Body of pancreas (tissue), 4 donors: Measurements from ENCODE around the gene UNC13C.

ENCODE experiments used
- POLR2A ChIP-seq, 3 donors: fragments of 450-650 bp; IDR thresholded peaks; one replicate each; pipeline ENCODE4 v1.6.1; 2016; ENCODE audit warnings: antibody characterized with exemption in 3 of 3, mild to moderate bottlenecking in 2 of 3
- TF ChIP-seq, protein P1 (sequence below), 7 experiments: fragments of 450-650 bp in 4 of 7; fragments of 200-600 bp in 3 of 7; sonication (generic) in 3 of 7; IDR thresholded peaks; one replicate each; pipeline ENCODE4 v1.5.1; 2016 to 2019; ENCODE audit warnings: antibody characterized with exemption in 7 of 7

GRCh38 chr15:53978253-53978906, at the start of gene UNC13C:
- TF ChIP-seq, protein P1, sequence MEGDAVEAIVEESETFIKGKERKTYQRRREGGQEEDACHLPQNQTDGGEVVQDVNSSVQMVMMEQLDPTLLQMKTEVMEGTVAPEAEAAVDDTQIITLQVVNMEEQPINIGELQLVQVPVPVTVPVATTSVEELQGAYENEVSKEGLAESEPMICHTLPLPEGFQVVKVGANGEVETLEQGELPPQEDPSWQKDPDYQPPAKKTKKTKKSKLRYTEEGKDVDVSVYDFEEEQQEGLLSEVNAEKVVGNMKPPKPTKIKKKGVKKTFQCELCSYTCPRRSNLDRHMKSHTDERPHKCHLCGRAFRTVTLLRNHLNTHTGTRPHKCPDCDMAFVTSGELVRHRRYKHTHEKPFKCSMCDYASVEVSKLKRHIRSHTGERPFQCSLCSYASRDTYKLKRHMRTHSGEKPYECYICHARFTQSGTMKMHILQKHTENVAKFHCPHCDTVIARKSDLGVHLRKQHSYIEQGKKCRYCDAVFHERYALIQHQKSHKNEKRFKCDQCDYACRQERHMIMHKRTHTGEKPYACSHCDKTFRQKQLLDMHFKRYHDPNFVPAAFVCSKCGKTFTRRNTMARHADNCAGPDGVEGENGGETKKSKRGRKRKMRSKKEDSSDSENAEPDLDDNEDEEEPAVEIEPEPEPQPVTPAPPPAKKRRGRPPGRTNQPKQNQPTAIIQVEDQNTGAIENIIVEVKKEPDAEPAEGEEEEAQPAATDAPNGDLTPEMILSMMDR (IDR thresholded peaks at IDR 0.05): no peak
- no peak for TF ChIP-seq POLR2A (IDR thresholded peaks at IDR 0.05)
